H9 (cell line): ENCODE results near the gene C5orf46. TPM values are rescaled to one million over a fixed set of nuclear protein-coding genes. Genes with fewer than 3 reads are reported as not detected.

Source experiments
- DNase-seq: peaks from one replicate; pipeline ENCODE4 v3.0.0-alpha.2; 2017
- H2AFZ ChIP-seq: one replicate; pipeline ENCODE4 v1.6.1; 2013; ENCODE audit warnings: mild to moderate bottlenecking, low read length, control low read depth, moderate library complexity
- H2AK5ac ChIP-seq: 2 replicates; pipeline ENCODE4 v1.6.1; 2013; ENCODE audit warnings: low read length, control low read depth, mixed read lengths; ENCODE audit not compliant: insufficient read length
- H2BK120ac ChIP-seq: one replicate; pipeline ENCODE4 v1.6.1; 2013; ENCODE audit warnings: low read depth, mild to moderate bottlenecking, low read length, control low read depth, inconsistent platforms; ENCODE audit not compliant: poor library complexity, severe bottlenecking
- H2BK12ac ChIP-seq: 2 replicates; pipeline ENCODE4 v1.6.1; 2013; ENCODE audit warnings: low read length, control low read depth, mixed read lengths, low read depth; ENCODE audit not compliant: insufficient read length
- H2BK15ac ChIP-seq: 2 replicates; pipeline ENCODE4 v1.6.1; 2013; ENCODE audit warnings: low read depth, low read length, control low read depth
- H2BK20ac ChIP-seq: one replicate; pipeline ENCODE4 v1.6.1; 2013; ENCODE audit warnings: low read depth, mild to moderate bottlenecking, low read length, control low read depth, inconsistent platforms; ENCODE audit not compliant: poor library complexity, severe bottlenecking
- H2BK5ac ChIP-seq: 2 replicates; pipeline ENCODE4 v1.6.1; 2013; ENCODE audit warnings: low read length, control low read depth, mixed read lengths; ENCODE audit not compliant: insufficient read length
- H3K14ac ChIP-seq: 2 replicates; pipeline ENCODE4 v1.6.1; 2013; ENCODE audit warnings: low read length, control low read depth; ENCODE audit not compliant: insufficient read depth
- H3K18ac ChIP-seq: 2 replicates; pipeline ENCODE4 v1.6.1; 2013; ENCODE audit warnings: low read depth, mild to moderate bottlenecking, mixed read lengths, low read length, control low read depth; ENCODE audit not compliant: insufficient read length
- H3K23ac ChIP-seq: 2 replicates; pipeline ENCODE4 v1.6.1; 2013; ENCODE audit warnings: low read length, control low read depth, mixed read lengths, low read depth; ENCODE audit not compliant: insufficient read length
- H3K23me2 ChIP-seq: 2 replicates; pipeline ENCODE4 v1.6.1; 2013; ENCODE audit warnings: low read depth, mild to moderate bottlenecking, mixed read lengths, low read length, control low read depth; ENCODE audit not compliant: insufficient read length, poor library complexity, severe bottlenecking
- H3K27ac ChIP-seq: 2 replicates; pipeline ENCODE4 v1.5.1; 2013; ENCODE audit warnings: low read length, control low read depth, mixed read lengths, low read depth; ENCODE audit not compliant: insufficient read length
- H3K27me3 ChIP-seq: 2 replicates; pipeline ENCODE4 v1.6.1; 2013; ENCODE audit warnings: low read length, control low read depth, inconsistent platforms; ENCODE audit not compliant: insufficient read depth
- H3K4ac ChIP-seq: 2 replicates; pipeline ENCODE4 v1.6.1; 2013; ENCODE audit warnings: low read depth, mild to moderate bottlenecking, control low read depth, inconsistent platforms, low read length, moderate library complexity
- H3K4me1 ChIP-seq: 2 replicates; pipeline ENCODE4 v1.6.1; 2013; ENCODE audit warnings: low read length, control low read depth, inconsistent platforms; ENCODE audit not compliant: insufficient read depth
- H3K4me2 ChIP-seq: 2 replicates; pipeline ENCODE4 v1.6.1; 2013; ENCODE audit warnings: low read length, control low read depth, mixed read lengths; ENCODE audit not compliant: insufficient read length, insufficient read depth
- H3K56ac ChIP-seq: 2 replicates; pipeline ENCODE4 v1.6.1; 2013; ENCODE audit warnings: low read depth, mild to moderate bottlenecking, mixed read lengths, low read length, control low read depth; ENCODE audit not compliant: insufficient read length
- H3K79me1 ChIP-seq: 2 replicates; pipeline ENCODE4 v1.6.1; 2013; ENCODE audit warnings: low read depth, mild to moderate bottlenecking, moderate library complexity, low read length, control low read depth, inconsistent platforms; ENCODE audit not compliant: insufficient read depth, poor library complexity, severe bottlenecking
- H3K79me2 ChIP-seq: 2 replicates; pipeline ENCODE4 v1.6.1; 2013; ENCODE audit warnings: low read length, control low read depth, inconsistent platforms; ENCODE audit not compliant: insufficient read depth
- H3K9ac ChIP-seq: 2 replicates; pipeline ENCODE4 v1.6.1; 2013; ENCODE audit warnings: low read length, control low read depth, mixed read lengths; ENCODE audit not compliant: insufficient read length; ENCODE audit errors: extremely low read depth
- H3K9me3 ChIP-seq: one replicate; pipeline ENCODE4 v1.6.1; 2013; ENCODE audit warnings: low read depth, low read length, inconsistent platforms; ENCODE audit not compliant: control insufficient read depth
- H3T11ph ChIP-seq: one replicate; pipeline ENCODE4 v1.6.1; 2013; ENCODE audit warnings: mild to moderate bottlenecking, low read length, control low read depth, inconsistent platforms
- H4K20me1 ChIP-seq: one replicate; pipeline ENCODE4 v1.6.1; 2013; ENCODE audit not compliant: control insufficient read depth, insufficient read length, insufficient read depth
- H4K5ac ChIP-seq: 2 replicates; pipeline ENCODE4 v1.6.1; 2013; ENCODE audit warnings: low read depth, mild to moderate bottlenecking, mixed read lengths, low read length, control low read depth; ENCODE audit not compliant: insufficient read length
- H4K8ac ChIP-seq: replicated peaks from 2 replicates; pipeline ENCODE4 v1.6.1; 2013; ENCODE audit warnings: low read length, control low read depth, mixed read lengths, low read depth; ENCODE audit not compliant: insufficient read length
- H4K91ac ChIP-seq: 2 replicates; pipeline ENCODE4 v1.6.1; 2013; ENCODE audit warnings: low read depth, mild to moderate bottlenecking, moderate library complexity, mixed read lengths, low read length, control low read depth; ENCODE audit not compliant: insufficient read length
- H3K27ac Mint-ChIP-seq, 3 experiments: 2 replicates in 2 of 3; 3 replicates in 1 of 3; pipeline ENCODE4 v1.8.0; 2020 to 2021; ENCODE audit warnings: mixed read lengths in 3 of 3, mild to moderate bottlenecking in 1 of 3, moderate library complexity in 1 of 3
- H3K27me3 Mint-ChIP-seq: 2 replicates; pipeline ENCODE4 v1.8.0; 2021; ENCODE audit warnings: low read depth, mild to moderate bottlenecking, moderate library complexity, mixed read lengths
- H3K36me3 Mint-ChIP-seq, 3 experiments: 2 replicates in 2 of 3; 3 replicates in 1 of 3; pipeline ENCODE4 v1.8.0; 2020 to 2021; ENCODE audit warnings: low read depth in 3 of 3, mixed read lengths in 3 of 3; ENCODE audit not compliant: insufficient read depth in 1 of 3
- H3K4me1 Mint-ChIP-seq, 2 experiments: 2 replicates each; pipeline ENCODE4 v1.8.0; 2020; ENCODE audit warnings: mixed read lengths in 2 of 2
- H3K4me3 Mint-ChIP-seq, 2 experiments: 2 replicates in 1 of 2; 3 replicates in 1 of 2; pipeline ENCODE4 v1.8.0; 2020 to 2021; ENCODE audit warnings: mild to moderate bottlenecking in 2 of 2, mixed read lengths in 2 of 2, moderate library complexity in 1 of 2
- H3K9me3 Mint-ChIP-seq, 2 experiments: 2 replicates in 1 of 2; 3 replicates in 1 of 2; pipeline ENCODE4 v1.8.0; 2020; ENCODE audit warnings: mild to moderate bottlenecking in 2 of 2, mixed read lengths in 2 of 2, moderate library complexity in 1 of 2
- CTCF ChIP-seq: fragments of 200-600 bp; sonication (generic); conservative IDR thresholded peaks from 3 replicates; pipeline ENCODE4 v1.8.0; 2021; ENCODE audit warnings: antibody characterized with exemption, mild to moderate bottlenecking
- WGBS: extraction: QIAGEN DNeasy Blood & Tissue Kit; methylation state at CpG from one replicate; pipeline ENCODE4 v1.1.7; 2013; ENCODE audit warnings: missing lambda C conversion rate, low lambda C conversion rate, mixed read lengths; ENCODE audit not compliant: insufficient read length; ENCODE audit errors: extremely low coverage; 5-methylcytosine and 5-hydroxymethylcytosine counted together
- total RNA-seq: library from RNA; stranded (reverse); gene quantifications from 2 replicates; pipeline ENCODE4 v1.2.1, GENCODE V29; 2021

C5orf46 gene
- total RNA-seq, 1 experiment from 2014 or later: not detected

DNA sequence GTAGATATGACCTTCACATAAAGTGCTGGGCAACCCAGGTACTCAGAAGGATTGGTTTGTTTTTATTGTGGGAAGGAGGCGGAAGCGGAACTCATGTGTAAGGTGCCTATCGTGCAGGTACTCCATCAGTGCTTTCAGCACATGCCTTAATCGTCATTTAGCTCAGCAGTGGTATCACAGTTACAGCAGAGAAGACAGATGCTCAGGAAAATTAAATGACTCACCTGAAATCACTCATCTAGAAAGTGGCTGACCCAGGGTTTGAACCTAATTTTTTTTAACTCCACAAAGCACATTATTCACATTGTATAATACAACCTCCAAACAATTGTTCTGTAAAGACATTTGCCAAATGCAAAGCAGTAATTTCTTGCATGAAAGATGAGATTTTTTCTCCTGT lies 2.2 kb downstream of the C5orf46 start:
- H4K91ac ChIP-seq: no peak overlapping the region
- Mint-ChIP-seq H3K9me3 (no peaks in the 10 kb centered on the region), H3K4me3 (no peak overlapping the region), H3K4me1 (peaks cover 14% of the 10 kb centered on the region in 2 experiments), H3K27me3 (no peaks in the 10 kb centered on the region), H3K36me3 (no peaks in the 10 kb centered on the region), H3K27ac (no peak overlapping the region)
- no peak overlapping the region for H2AFZ ChIP-seq
- no peak overlapping the region for H3K56ac ChIP-seq
- no peaks in the 10 kb centered on the region for H3K79me1 ChIP-seq
- H3K23me2 ChIP-seq: no peaks in the 10 kb centered on the region
- H3K18ac ChIP-seq: no peak overlapping the region
- no peak overlapping the region for H2BK120ac ChIP-seq
- H3K14ac ChIP-seq: no peak overlapping the region
- no peak overlapping the region for H4K5ac ChIP-seq
- H2AK5ac ChIP-seq: no peak overlapping the region
- H3K79me2 ChIP-seq: no peaks in the 10 kb centered on the region
- no peak overlapping the region for H3T11ph ChIP-seq
- H2BK12ac ChIP-seq: no peak overlapping the region
- H3K4me2 ChIP-seq: no peak overlapping the region
- H3K23ac ChIP-seq: no peak overlapping the region
- no peak overlapping the region for H2BK20ac ChIP-seq
- no peak overlapping the region for H3K9ac ChIP-seq
- no peak for TF ChIP-seq CTCF
- H2BK5ac ChIP-seq: no peak overlapping the region
- H3K9me3 ChIP-seq: no peaks in the 10 kb centered on the region
- H3K4me1 ChIP-seq: no peaks in the 10 kb centered on the region
- no CpG with 5 or more reads among the region's 4 CpGs for WGBS
- no peak overlapping the region for H3K4ac ChIP-seq
- H3K27me3 ChIP-seq: no peaks in the 10 kb centered on the region
- peaks cover 6% of the 10 kb centered on the region for H4K20me1 ChIP-seq
- no peak overlapping the region for H3K27ac ChIP-seq
- DNase-seq: no peak
- H4K8ac ChIP-seq: no peak overlapping the region
- no peak overlapping the region for H2BK15ac ChIP-seq
